Caki2 (cell line): ENCODE data around the gene GSE1. TPM values are rescaled to one million over a fixed set of nuclear protein-coding genes. Genes with fewer than 3 reads are reported as not detected.
"Not testable (repeated sequence)": the region's sequence is repeated elsewhere in the genome, so short reads cannot be mapped to it uniquely, and the experiment has no call there.

Experiments
- DNase-seq: peaks from one replicate; pipeline ENCODE4 v3.0.0-alpha.2; 2015; ENCODE audit warnings: low read depth
- in situ Hi-C: cut with HindIII; loops from 2 replicates; pipeline ENCODE4 v1.10.0; 2016; ENCODE audit warnings: low sequenced_read_pairs, low pct_unique_long_range_greater_than_20kb, mixed read lengths
- total RNA-seq: library from RNA; depleted of rRNA; stranded (reverse); fragments of >200 nt; shearing (Covaris generic); gene quantifications from 2 replicates; pipeline ENCODE4 v1.2.3, GENCODE V29; 2014; ENCODE audit warnings: low replicate concordance

The GSE1 gene
- total RNA-seq, 1 experiment from 2014 or later, result 7.1 TPM

DNA sequence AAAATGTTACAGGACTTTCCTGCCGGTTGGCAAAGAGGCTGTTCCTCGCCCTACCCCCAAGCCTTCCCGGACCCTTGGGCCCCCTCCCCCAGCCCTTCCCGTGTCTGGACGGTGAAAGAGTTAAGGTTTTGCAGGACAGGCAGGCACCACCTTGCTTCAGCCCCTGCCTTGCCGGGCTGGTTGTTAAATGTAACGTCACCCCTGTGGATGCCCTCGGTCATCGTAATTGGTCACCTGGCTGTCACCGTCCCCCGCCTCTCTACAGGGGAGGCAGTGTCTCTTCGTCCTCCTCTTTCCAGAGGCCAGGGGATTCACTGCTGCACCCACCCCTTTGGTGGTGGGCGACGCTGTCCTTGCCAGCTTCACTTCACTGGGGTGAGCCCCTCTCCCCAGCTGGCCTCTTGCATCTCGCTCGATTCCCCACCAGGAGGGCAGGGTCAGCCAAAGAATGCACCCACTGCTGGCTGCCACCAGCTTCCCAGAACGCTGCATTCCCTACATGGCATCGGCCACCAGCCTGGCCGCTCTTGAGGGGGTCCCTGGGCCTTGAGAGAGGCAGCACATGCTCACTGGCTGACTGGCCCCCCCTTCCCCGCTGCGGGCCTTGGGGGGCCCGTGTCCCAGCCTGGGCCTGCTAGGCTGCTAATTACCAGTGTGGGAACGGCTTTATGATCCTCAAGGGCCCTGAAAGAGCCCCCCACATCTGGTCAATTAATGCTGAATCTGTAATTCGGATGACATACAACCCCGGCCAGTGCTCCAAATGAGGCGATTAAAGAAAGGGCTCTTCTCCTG lies 25.2 kb upstream of the GSE1 start:
- in situ Hi-C loops, result no loop called here
- no peak for DNase-seq

DNA sequence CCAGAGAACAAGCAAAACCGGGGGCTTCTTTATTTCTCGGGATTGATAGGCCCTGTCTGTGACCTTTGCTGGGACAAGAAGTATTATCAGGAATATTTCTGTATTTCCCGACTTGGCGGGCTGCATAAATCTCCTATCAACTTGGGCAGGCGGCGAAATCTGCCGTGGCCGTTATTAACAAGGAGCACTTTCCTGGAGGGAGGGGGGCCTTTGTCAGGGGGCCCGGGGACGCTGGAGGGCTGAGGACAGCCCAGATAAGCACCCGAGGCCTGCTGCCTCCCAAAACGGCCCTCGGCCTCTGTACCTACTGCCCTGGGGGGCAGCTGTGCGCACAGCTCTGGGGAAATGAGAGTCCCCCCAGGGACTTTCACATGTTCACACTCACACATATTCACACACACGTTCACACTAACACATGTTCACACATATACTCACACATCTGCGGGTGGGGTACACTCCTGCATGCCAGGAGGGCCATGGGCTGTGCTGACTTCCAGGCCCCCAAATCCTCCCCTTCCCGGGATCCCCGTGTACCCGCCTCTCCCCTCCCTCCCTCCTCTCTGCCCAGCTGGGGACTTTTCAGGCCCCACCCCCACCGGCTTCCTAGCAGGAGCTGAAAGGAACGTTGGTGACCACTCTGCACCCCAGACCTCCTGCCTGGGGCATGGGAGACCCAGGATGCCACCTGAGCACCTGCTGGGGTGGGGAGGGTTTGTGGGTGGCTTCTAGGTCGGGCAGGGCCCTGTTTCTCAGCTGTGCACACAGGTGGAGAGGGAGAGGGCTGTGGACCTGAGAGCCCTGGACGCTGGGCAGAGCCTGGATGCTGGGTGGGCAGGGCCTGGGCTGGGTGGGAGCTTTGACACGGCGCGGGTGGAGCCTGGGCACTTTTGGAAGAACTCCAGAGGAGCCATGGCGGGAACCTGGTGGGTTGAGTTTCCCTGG lies 24.3 kb upstream of the GSE1 start:
- in situ Hi-C loops, result no loop called here
- DNase-seq, result no peak

DNA sequence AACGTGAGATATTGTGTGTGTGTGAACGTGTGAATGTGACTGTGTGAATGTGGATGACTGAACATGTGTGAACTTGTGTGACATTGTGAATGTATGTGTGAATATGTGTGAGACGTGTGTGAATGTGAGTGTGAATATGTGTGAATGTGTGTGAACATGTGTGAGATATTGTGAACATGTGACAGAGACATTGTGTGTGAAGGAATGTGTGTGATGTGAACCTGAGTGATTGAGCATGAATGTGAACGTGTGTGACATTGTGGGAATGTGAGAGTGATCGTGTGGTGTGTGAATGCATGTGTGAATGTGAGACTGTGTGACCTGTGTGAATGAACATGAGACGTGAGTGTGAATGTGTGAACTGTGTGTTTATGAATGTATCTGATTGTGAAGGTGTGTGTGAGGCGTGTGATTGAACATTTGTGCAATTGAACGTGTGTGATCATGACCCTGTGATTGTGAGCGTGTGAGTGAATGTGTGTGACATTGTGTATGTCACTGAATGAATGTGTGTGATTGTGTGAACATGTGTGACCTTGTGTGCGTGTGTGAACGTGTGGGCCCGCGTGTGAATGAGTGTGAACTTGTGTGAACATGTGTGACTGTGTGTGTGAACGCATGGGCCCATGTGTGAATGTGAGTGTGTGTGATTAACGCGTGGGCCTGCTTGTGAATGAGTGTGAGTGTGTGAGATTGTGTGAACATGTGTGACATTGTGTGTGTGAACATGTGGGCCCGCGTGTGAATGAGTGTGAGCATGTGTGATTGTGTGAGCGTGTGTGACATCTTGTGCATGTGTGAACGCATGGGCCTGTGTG lies 23.2 kb upstream of the GSE1 start:
- DNase-seq, result no peak
- in situ Hi-C loops, result no loop called here

GRCh38 chr16:85590506-85590832 lies 22.7 kb upstream of the GSE1 start:
- DNase-seq, result no peak
- in situ Hi-C loops, result no loop called here

DNA sequence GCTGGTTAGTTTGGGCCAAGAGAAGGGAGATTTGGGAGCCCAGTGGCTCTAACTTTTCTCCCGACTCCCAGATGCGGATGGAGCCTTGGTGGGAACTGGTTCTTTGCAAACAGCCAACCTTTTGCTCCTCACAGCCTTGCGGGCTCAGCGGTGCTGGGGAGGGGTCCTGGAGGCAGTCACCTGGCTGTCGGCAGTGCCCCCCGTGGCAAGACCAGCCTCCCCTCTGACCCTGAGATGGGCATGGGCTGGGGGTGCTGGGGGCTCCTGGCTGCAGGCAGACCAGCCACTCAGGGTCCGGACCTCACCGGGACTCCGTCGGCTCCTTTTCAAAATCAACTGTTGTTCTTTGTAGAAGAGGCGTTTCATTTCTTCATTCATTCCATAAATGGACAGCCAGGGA lies 21.7 kb upstream of the GSE1 start:
- in situ Hi-C loops, result no loop called here
- DNase-seq, result no peak

- DNase-seq, in situ Hi-C loops: not testable (repeated sequence)
Measured at GRCh38 chr16:85592277-85592676, 20.8 kb upstream of the GSE1 start.

DNA sequence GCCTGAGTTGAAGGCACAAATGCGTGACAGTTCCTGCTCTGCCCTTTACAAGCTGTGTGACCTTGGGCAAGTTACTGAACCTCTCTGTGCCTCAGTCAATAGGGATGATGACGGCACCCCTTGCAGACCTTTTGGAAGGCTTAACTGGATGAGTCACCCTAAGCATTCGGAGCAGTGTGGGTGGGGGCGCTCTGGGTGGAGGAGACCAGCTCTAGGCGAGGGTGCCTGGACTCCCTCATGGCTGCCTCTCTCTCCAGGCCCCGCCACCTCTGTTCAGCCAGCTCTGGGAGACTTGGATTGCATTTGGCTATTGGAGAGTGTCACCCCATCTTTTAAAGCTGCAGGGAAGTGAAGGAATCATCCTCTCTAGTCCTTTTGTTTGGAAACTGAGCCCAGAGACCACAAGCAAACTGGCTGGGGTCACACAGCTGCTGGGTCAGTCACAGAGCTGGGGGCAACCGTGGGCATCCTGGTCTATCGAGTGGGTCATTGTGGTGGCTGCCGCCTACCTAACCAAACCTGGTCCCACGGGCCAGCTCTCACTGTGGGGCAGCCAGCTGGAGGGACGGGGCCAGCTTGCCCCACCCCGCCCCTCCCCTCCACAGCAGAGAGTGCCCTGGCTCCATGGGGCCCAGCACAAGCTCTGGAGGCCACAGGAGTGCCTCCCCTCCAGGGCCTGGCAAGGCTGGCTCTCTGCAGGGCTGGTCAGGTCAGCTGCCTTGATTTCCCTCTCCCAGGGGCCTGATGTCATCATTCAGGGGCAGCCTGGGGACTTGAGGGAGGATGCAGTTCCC lies 20.2 kb upstream of the GSE1 start:
- DNase-seq, result no peak
- in situ Hi-C loops, result no loop called here

DNA sequence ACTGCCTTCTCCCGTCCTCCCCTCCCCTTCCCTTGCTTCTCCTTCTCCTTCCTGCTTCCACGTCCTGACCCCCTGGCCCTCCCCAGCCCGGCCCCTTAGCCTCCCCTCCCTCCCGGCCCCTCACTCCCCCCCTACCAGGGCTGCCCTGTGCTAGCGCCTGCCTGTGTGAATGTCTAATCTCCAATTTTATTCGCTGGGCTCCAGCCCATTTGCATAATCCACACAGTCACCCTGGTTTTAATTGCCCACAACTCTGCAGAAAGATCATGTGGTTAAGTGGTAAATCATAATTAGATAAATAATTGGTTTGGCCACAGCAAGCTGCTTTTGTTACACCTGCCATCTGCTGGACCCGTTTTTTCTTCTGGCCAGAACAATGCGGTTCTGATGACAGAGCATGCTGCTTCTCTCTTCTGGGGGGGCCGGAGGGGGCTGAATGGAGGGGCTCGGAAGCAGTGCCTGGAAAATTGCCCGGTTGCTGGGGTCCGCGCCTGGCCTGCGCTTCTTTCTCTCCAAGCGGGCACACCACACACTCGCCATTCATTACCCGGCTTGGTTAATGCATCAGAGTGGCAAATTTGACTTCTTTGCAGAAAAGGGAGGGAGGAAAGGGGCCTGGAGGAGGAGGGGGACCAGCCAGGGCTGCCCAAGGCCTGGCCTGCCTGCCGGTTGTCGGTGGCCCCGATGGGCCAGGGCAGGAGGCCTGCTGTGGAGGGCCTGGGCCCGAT lies 19.5 kb upstream of the GSE1 start:
- no peak for DNase-seq
- in situ Hi-C loops, result no loop called here

GRCh38 chr16:85594273-85594977 lies 18.7 kb upstream of the GSE1 start:
- in situ Hi-C loops, result no loop called here
- no peak for DNase-seq

DNA sequence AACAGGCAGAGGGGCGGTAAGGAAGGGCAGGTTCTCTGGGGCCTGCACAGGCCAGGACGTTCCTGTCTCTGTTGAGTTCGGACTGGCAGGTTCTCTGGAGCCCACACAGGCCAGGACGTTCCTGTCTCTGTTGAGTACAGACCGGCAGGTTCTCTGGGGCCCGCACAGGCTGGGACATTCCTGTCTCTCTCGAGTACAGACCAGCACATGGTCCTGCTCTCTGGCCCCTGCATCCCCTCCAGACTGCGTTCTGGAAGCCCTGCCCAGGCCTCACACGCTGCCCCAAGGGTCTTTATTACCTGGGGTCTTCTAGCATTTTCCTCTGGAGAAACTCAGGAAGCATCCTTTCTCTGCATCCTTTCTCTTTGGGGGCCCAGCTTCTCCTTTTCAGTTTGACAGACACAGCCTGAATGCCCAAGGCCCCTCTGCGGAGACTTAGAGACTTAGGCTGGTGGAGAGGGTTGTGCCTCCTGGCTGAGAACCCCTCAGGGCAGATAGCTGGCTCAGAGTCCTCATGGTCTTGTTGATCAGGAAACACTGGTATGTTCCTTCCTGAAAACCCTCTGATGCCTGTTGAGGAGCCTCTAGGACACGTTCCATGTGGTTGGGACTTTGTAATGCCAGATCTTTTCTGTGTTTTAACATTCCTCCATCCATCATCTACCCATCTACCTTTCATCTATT lies 18.0 kb upstream of the GSE1 start:
- no peak for DNase-seq
- in situ Hi-C loops, result no loop called here

- in situ Hi-C loops, result no loop called here
Measured at GRCh38 chr16:85595812-85596502, 17.2 kb upstream of the GSE1 start.

GRCh38 chr16:85598141-85598540 lies 15.0 kb upstream of the GSE1 start:
- in situ Hi-C loops, result no loop called here
- DNase-seq, result no peak

More at GRCh38 chr16:85595812-85596502, 17.2 kb upstream of the GSE1 start:
- no peak for DNase-seq

- DNase-seq, result no peak
- in situ Hi-C loops, result no loop called here
Measured at GRCh38 chr16:85600078-85600477, 13.0 kb upstream of the GSE1 start.

- in situ Hi-C loops, result no loop called here
Measured at GRCh38 chr16:85600530-85601271, 12.4 kb upstream of the GSE1 start.

GRCh38 chr16:85601272-85601639 lies 11.9 kb upstream of the GSE1 start:
- in situ Hi-C loops, result no loop called here
- DNase-seq, result no peak

More at GRCh38 chr16:85600530-85601271, 12.4 kb upstream of the GSE1 start:
- DNase-seq, result no peak
